ENCODE measurements around the gene TFCP2.

The TFCP2 gene

DNA sequence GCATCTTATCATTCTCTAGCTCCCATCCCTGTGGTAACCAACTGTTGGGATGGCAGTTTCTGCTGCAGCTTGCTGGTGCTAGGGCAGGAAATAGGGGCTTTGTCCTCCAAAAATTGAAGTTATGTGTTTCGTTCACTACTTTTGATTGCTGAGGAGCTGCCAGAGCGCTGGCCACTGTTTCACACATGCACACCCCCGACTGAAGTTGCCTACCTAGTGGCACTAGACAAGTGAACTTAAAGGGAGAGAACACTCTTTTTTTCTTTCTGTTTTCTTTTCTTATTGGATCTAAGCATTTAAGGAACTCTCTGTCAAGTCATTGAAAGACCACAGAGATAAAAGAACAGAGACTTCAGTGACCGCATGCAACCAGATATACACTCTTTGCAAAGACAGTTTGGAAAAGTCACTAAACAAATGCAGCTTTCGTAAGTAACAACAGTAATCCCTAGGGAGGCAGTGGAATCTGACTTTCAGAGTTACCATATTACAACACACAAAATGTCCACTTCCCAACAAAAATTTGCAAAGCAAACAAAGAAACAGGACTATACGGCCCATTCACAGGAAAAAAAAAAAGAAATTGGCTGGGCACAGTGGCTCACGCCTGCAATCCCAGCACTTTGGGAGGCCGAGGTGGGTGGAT is 12.0 kb downstream of the TFCP2 start:
- no peak overlapping the region for H3K4me3 ChIP-seq (replicated peaks in 1 of 2; ENCODE audit: low read depth in 2 of 2, low read length in 2 of 2)
- TF ChIP-seq, protein P1, sequence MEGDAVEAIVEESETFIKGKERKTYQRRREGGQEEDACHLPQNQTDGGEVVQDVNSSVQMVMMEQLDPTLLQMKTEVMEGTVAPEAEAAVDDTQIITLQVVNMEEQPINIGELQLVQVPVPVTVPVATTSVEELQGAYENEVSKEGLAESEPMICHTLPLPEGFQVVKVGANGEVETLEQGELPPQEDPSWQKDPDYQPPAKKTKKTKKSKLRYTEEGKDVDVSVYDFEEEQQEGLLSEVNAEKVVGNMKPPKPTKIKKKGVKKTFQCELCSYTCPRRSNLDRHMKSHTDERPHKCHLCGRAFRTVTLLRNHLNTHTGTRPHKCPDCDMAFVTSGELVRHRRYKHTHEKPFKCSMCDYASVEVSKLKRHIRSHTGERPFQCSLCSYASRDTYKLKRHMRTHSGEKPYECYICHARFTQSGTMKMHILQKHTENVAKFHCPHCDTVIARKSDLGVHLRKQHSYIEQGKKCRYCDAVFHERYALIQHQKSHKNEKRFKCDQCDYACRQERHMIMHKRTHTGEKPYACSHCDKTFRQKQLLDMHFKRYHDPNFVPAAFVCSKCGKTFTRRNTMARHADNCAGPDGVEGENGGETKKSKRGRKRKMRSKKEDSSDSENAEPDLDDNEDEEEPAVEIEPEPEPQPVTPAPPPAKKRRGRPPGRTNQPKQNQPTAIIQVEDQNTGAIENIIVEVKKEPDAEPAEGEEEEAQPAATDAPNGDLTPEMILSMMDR (IDR thresholded peaks at IDR 0.05; ENCODE audit: low read depth, low read length): no peak
- peak; percentile 75 to 86 for DNase-seq (ENCODE audit: low read depth in 2 of 2)

DNA sequence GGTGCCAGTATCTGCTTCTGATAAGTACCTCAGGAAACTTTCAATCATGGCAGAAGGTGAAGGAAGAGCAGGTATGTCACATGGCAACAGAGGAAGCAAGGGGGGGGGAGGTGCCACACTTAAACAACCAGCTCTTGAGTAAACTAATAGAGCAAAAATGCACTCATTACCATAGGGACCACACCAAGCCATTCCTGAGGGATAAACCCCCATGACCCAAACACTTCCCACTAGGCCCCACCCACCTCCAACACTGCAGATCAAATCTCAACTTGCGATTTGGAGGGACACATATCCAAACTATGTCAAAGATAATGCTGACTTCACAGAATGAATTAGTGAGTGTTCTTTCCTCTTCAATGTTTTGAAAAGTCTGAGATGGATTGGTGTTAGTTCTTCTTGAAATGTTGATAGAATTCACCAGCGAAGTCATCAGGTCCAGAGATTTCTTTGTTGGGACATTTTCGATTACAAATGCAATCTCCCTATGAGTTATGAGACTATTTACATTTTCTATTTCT is 16.6 kb downstream of the TFCP2 start:
- no peak for DNase-seq (ENCODE audit: low read depth in 2 of 2)
- TF ChIP-seq, protein P1 (IDR thresholded peaks at IDR 0.05; ENCODE audit: low read depth, low read length): no peak
- H3K4me3 ChIP-seq (replicated peaks in 1 of 2; ENCODE audit: low read depth in 2 of 2, low read length in 2 of 2): no peak overlapping the region

DNA sequence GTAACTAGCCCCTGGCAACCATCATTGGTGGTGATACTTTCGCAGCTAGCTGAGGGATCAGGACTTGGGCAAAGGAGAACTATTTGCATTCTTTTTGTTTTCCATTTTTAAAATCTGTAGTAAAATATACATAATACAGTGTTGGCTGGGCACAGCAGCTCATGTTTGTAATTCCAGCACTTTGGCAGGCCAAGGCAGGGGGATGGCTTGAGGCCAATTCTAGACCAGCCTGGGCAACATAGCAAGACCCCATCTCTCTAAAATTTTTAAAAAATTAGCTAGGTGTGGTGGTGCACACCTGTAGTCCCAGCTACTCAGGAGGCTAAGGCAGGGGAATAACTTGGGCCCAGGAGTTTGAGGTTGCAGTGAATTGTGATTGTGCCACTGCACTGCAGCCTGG is 20.0 kb downstream of the TFCP2 start:
- TF ChIP-seq, protein P1 (IDR thresholded peaks at IDR 0.05; ENCODE audit: low read depth, low read length): no peak
- DNase-seq (ENCODE audit: low read depth in 2 of 2): no peak
- no peak overlapping the region for H3K4me3 ChIP-seq (replicated peaks in 1 of 2; ENCODE audit: low read depth in 2 of 2, low read length in 2 of 2)

DNA sequence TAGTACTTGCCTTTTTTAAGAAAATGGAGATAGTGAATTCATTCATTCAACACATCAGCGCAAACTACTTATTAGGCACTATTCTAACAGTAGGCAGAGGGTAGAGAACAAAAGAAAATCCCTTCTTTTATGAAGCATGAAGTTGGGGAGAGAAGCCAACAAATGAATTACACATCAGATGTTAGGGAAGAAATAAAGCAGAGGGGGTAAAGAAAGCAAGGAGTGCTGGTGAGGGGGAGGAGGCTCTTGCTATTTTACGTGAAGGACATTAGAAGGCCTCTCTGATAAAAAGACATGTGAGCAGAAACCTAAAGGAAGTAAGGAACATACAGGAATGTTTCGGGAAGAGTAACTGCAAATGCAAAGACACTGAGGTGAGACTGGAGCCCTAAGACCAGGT is 22.2 kb downstream of the TFCP2 start:
- DNase-seq (ENCODE audit: low read depth in 2 of 2): no peak
- H3K4me3 ChIP-seq (replicated peaks in 1 of 2; ENCODE audit: low read depth in 2 of 2, low read length in 2 of 2): no peak overlapping the region
- TF ChIP-seq, protein P1 (IDR thresholded peaks at IDR 0.05; ENCODE audit: low read depth, low read length): no peak

DNA sequence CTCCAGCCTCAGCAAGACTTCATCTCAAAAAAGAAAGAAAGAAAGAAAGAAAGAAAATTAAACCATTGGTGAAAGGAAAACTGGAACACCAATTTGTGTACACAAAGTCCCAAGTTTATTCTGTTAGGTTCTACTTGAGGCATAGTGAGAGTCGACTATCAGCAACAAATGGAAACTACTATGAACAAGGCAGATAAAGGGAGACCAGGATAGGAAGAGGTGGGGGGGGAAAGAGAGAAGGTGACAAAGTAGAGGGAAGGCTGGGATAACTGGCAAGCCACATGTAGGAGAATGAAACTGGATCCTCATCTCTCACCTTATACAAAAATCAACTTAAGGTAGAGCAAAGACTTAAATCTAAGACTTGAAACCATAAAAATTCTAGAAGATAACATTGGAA is 25.6 kb downstream of the TFCP2 start:
- no peak for DNase-seq (ENCODE audit: low read depth in 2 of 2)
- no peak overlapping the region for H3K4me3 ChIP-seq (replicated peaks in 1 of 2; ENCODE audit: low read depth in 2 of 2, low read length in 2 of 2)
- TF ChIP-seq, protein P1 (IDR thresholded peaks at IDR 0.05; ENCODE audit: low read depth, low read length): no peak

DNA sequence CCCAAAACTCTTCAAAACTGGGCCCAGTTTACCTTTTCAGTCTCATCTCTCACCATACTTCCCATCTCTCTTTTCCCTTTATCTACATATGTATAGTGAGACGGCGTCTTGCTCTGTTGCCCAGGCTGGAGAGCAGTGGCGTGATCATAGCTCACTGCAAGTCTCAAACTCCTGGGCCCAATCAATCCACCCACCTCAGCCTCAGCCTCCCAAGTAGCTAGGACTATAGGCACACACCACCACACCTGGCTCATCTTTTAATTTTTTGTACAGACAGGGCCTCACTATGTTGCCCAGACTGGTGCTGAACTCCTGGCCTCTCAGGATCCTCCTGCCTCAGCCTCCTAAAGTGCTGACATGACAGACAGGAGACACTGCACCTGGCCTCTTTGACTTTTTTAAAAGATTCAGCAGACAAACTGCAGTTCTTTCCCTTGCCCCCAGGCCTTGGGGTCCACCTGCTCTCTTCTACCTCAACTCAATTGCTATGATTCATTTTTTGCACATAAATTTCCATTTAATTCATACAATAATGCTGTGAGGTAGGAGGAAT is 33.6 kb downstream of the TFCP2 start:
- no peak for DNase-seq (ENCODE audit: low read depth in 2 of 2)
- H3K4me3 ChIP-seq (replicated peaks in 1 of 2; ENCODE audit: low read depth in 2 of 2, low read length in 2 of 2): no peak overlapping the region
- TF ChIP-seq, protein P1 (IDR thresholded peaks at IDR 0.05; ENCODE audit: low read depth, low read length): no peak

Measured in cardiac fibroblast (primary cell).